B cell (primary cell): ENCODE data around the gene PDE10A. TPM values are rescaled to one million over a fixed set of nuclear protein-coding genes. Genes with fewer than 3 reads are reported as not detected.

Source experiments
- ATAC-seq: fragments of 200-7000 bp; cut with Tn5 transposase; one replicate; pipeline ENCODE4 v1.10.0; 2021; ENCODE audit warnings: low read depth, mild to moderate bottlenecking, moderate number of reproducible peaks, moderate library complexity
- CTCF ChIA-PET: fragments of 350-600 bp; sonication (Branson Sonifier 250); formaldehyde crosslinking; loops from one replicate; lab custom pipeline; 2021; ENCODE audit warnings: antibody characterized with exemption, inconsistent platforms; lab: Charles Lee
- POLR2A ChIA-PET: fragments of 350-600 bp; sonication (Branson Sonifier 250); formaldehyde crosslinking; loops from one replicate; lab custom pipeline; 2021; ENCODE audit warnings: antibody characterized with exemption; lab: Charles Lee
- DNase-seq: peaks from one replicate; pipeline ENCODE4 v3.0.0; 2013
- H2AFZ ChIP-seq: 2 replicates; pipeline ENCODE4 v1.6.1; 2012; ENCODE audit warnings: mild to moderate bottlenecking, low read depth, low read length; ENCODE audit not compliant: insufficient read depth, poor library complexity, severe bottlenecking
- H3K27ac ChIP-seq, 2 donors: 1 replicate in 1 of 2; 2 replicates in 1 of 2; pipeline ENCODE4 v1.5.1; 2012 to 2013; ENCODE audit warnings: low read length in 2 of 2, mild to moderate bottlenecking in 2 of 2, moderate library complexity in 1 of 2
- H3K27me3 ChIP-seq, 4 experiments: fragments of 200-600 bp in 1 of 4; sonication (generic) in 1 of 4; replicated peaks in 1 of 4; 1 replicate in 2 of 4; 2 replicates in 2 of 4; pipeline versions ENCODE4 v1.6.1 to v1.7.0; 2013 to 2016; ENCODE audit warnings: low read length in 3 of 4, mild to moderate bottlenecking in 2 of 4, mixed read lengths in 1 of 4, moderate library complexity in 1 of 4; ENCODE audit not compliant: insufficient read depth in 4 of 4, control insufficient read depth in 3 of 4; ENCODE audit errors: control extremely low read depth in 1 of 4
- H3K36me3 ChIP-seq, 2 experiments: replicated peaks in 1 of 2; 1 replicate in 1 of 2; 2 replicates in 1 of 2; pipeline versions ENCODE4 v1.6.1 to v1.7.1; 2013; ENCODE audit warnings: low read length in 1 of 2; ENCODE audit not compliant: insufficient read depth in 2 of 2, control insufficient read depth in 1 of 2; ENCODE audit errors: control extremely low read depth in 1 of 2, extremely low read depth in 1 of 2
- H3K4me1 ChIP-seq, 2 donors: fragments of 200-600 bp in 1 of 2; sonication (generic) in 1 of 2; 1 replicate in 1 of 2; 2 replicates in 1 of 2; pipeline versions ENCODE4 v1.5.1 to v1.6.1; 2013 to 2017; ENCODE audit warnings: low read length in 2 of 2; ENCODE audit not compliant: control insufficient read depth in 2 of 2, insufficient read depth in 2 of 2
- H3K4me2 ChIP-seq: replicated peaks from 2 replicates; pipeline ENCODE3; 2012; ENCODE audit warnings: mild to moderate bottlenecking, low read depth, low read length; ENCODE audit not compliant: poor library complexity, severe bottlenecking
- H3K4me3 ChIP-seq, 5 experiments: fragments of 200-600 bp in 1 of 5; sonication (generic) in 1 of 5; 1 replicate in 3 of 5; 2 replicates in 2 of 5; pipeline versions ENCODE4 v1.5.1 to v1.7.0; 2011 to 2016; ENCODE audit warnings: low read length in 4 of 5, mild to moderate bottlenecking in 4 of 5, low read depth in 2 of 5, control low read depth in 1 of 5, moderate library complexity in 1 of 5; ENCODE audit not compliant: insufficient read depth in 1 of 5; ENCODE audit errors: control extremely low read depth in 1 of 5, extremely low read depth in 1 of 5
- H3K79me2 ChIP-seq: fragments of 200-600 bp; sonication (generic); one replicate; pipeline ENCODE4 v1.6.0; 2016; ENCODE audit warnings: low read length; ENCODE audit not compliant: control insufficient read depth, insufficient read depth
- H3K9ac ChIP-seq: fragments of 200-600 bp; sonication (generic); 2 replicates; pipeline ENCODE4 v1.6.1; 2017; ENCODE audit warnings: mild to moderate bottlenecking, low read length, moderate library complexity
- H3K9me3 ChIP-seq, 3 donors: one replicate each; pipeline versions ENCODE4 v1.6.1 to v1.7.1; 2013; ENCODE audit warnings: low read length in 2 of 3; ENCODE audit not compliant: control insufficient read depth in 2 of 3, insufficient read depth in 1 of 3; ENCODE audit errors: control extremely low read depth in 1 of 3
- H4K20me1 ChIP-seq: 2 replicates; pipeline ENCODE4 v1.6.0; 2012; ENCODE audit warnings: mild to moderate bottlenecking, low read length; ENCODE audit not compliant: insufficient read depth, control insufficient read depth, poor library complexity, severe bottlenecking
- H3K27ac Mint-ChIP-seq: one replicate; pipeline ENCODE4 v1.8.0; 2021; ENCODE audit warnings: mixed read lengths
- H3K27me3 Mint-ChIP-seq: one replicate; pipeline ENCODE4 v1.8.0; 2021; ENCODE audit warnings: mixed read lengths
- H3K4me1 Mint-ChIP-seq: one replicate; pipeline ENCODE4 v1.8.0; 2021; ENCODE audit warnings: mixed read lengths
- H3K4me3 Mint-ChIP-seq: one replicate; pipeline ENCODE4 v1.8.0; 2021; ENCODE audit warnings: mixed read lengths
- H3K9me3 Mint-ChIP-seq: one replicate; pipeline ENCODE4 v1.8.0; 2022; ENCODE audit warnings: mixed read lengths; ENCODE audit not compliant: insufficient read depth
- EZH2 ChIP-seq: IDR thresholded peaks from 2 replicates; pipeline ENCODE4 v1.6.1; 2012; ENCODE audit warnings: borderline replicate concordance, low read depth, mild to moderate bottlenecking, moderate library complexity, low read length; ENCODE audit not compliant: insufficient read depth, poor library complexity, severe bottlenecking
- WGBS: methylation state at CpG from one replicate; pipeline ENCODE4 v1.1.5; 2013; ENCODE audit warnings: missing lambda C conversion rate; ENCODE audit not compliant: insufficient coverage; 5-methylcytosine and 5-hydroxymethylcytosine counted together
- intact Hi-C: fragments of 100-400 bp; cut with micrococcal nuclease; formaldehyde crosslinking; loops from one replicate; pipeline ENCODE4 v1.10.0; 2022
- polyA plus RNA-seq: library from polyadenylated mRNA; depleted of rRNA; stranded (reverse); fragments of >200 nt; gene quantifications from 2 replicates; pipeline ENCODE4 v1.2.3, GENCODE V29; 2012
- total RNA-seq, 2 donors: library from RNA; stranded (reverse); fragments of 120-200 nt in 1 of 2; gene quantifications; 1 replicate in 1 of 2; 2 replicates in 1 of 2; pipeline versions ENCODE4 v1.2.3 to v1.2.4, GENCODE V29; 2013 to 2022
- TF ChIP-seq, protein P1 (sequence below): fragments of 200-600 bp; IDR thresholded peaks from one replicate; pipeline ENCODE4 v1.8.0; 2022; ENCODE audit warnings: antibody characterized with exemption, mild to moderate bottlenecking

The PDE10A gene
- total and polyA plus RNA-seq, 2 donors (not counting 1 experiment from before 2014, with no cell fraction given): not detected

DNA sequence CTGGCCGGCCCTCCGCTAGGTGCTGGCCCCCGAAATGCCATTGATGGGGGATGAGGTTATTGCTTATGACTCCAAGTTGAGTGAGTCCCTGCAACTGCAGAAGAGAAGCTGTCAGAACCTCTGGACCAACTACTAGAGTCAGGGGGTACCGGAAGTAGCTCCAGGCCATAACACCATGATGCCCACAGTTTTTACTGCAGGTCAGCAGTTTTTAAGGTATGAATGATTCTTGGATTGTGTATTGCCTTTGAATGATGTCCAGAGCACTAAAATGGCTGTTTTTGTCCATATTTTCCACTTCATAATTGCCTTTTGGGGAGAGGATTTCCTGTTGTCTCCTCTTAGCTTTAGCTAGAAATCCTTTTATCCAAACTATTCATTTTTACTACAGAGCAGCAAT is 148.4 kb downstream of the PDE10A start:
- Histone ChIP-seq H3K9me3 (no peaks in the 10 kb centered on the region), H3K27me3 (no peaks in the 10 kb centered on the region), H3K4me1 (no peaks in the 10 kb centered on the region), H2AFZ (no peak overlapping the region), H3K4me2 (no peak overlapping the region), H3K36me3 (no peaks in the 10 kb centered on the region), H3K9ac (no peak overlapping the region), H3K27ac (no peak overlapping the region), H3K4me3 (no peak overlapping the region), H3K79me2 (no peaks in the 10 kb centered on the region), H4K20me1 (no peaks in the 10 kb centered on the region)
- Mint-ChIP-seq H3K9me3 (no peaks in the 10 kb centered on the region), H3K27ac (no peak overlapping the region), H3K27me3 (no peaks in the 10 kb centered on the region), H3K4me1 (no peaks in the 10 kb centered on the region), H3K4me3 (no peak overlapping the region)
- POLR2A ChIA-PET: no interaction called here
- intact Hi-C loops: no loop called here
- TF ChIP-seq, protein P1, sequence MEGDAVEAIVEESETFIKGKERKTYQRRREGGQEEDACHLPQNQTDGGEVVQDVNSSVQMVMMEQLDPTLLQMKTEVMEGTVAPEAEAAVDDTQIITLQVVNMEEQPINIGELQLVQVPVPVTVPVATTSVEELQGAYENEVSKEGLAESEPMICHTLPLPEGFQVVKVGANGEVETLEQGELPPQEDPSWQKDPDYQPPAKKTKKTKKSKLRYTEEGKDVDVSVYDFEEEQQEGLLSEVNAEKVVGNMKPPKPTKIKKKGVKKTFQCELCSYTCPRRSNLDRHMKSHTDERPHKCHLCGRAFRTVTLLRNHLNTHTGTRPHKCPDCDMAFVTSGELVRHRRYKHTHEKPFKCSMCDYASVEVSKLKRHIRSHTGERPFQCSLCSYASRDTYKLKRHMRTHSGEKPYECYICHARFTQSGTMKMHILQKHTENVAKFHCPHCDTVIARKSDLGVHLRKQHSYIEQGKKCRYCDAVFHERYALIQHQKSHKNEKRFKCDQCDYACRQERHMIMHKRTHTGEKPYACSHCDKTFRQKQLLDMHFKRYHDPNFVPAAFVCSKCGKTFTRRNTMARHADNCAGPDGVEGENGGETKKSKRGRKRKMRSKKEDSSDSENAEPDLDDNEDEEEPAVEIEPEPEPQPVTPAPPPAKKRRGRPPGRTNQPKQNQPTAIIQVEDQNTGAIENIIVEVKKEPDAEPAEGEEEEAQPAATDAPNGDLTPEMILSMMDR: no peak
- no peak for TF ChIP-seq EZH2
- DNase-seq (no peak), ATAC-seq (no peak)
- WGBS: 100% methylated on average over 1 of the region's 4 CpGs
- CTCF ChIA-PET: no interaction called here

DNA sequence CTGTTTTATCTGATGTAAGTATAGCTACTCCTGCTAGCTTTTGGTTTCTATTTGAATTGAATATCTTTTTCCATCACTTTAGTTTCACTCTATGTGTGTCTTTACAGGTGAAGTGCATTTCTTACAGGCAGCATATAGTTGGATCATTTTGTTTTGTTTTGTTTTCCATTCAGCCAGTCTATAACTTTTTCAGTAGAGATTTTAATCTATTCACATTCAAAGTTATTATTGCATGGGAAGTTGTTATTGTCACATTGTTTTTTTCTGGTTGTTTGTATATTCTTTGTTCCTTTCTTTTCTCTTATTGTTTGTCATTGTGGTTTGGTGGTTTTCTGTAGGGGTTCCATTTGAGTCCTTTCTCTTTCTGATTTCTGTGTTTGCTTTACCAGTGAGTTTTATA is 151.2 kb downstream of the PDE10A start:
- Histone ChIP-seq H3K4me3 (no peak overlapping the region), H3K27me3 (no peaks in the 10 kb centered on the region), H3K79me2 (no peaks in the 10 kb centered on the region), H3K9ac (no peak overlapping the region), H3K27ac (no peak overlapping the region), H3K36me3 (no peaks in the 10 kb centered on the region), H2AFZ (no peak overlapping the region), H3K4me1 (no peaks in the 10 kb centered on the region), H3K4me2 (no peak overlapping the region), H3K9me3 (no peaks in the 10 kb centered on the region), H4K20me1 (no peaks in the 10 kb centered on the region)
- no peak for ATAC-seq
- Mint-ChIP-seq H3K9me3 (peaks cover 2% of the 10 kb centered on the region), H3K27ac (no peak overlapping the region), H3K27me3 (no peaks in the 10 kb centered on the region), H3K4me1 (no peaks in the 10 kb centered on the region), H3K4me3 (no peak overlapping the region)
- ChIA-PET CTCF (no interaction called here), POLR2A (no interaction called here)
- DNase-seq: no peak
- intact Hi-C loops: no loop called here
- TF ChIP-seq, protein P1: no peak
- no peak for TF ChIP-seq EZH2
